OCI-LY7 (cell line): ENCODE measurements around the gene CARD16.

ENCODE experiments used
- EZH2phosphoT487 ChIP-seq: fragments of 200-600 bp; sonication (generic); IDR thresholded peaks from 2 replicates; pipeline ENCODE4 v1.6.1; 2018; ENCODE audit warnings: low read depth, borderline replicate concordance, mild to moderate bottlenecking, mixed run types, antibody characterized with exemption, low read length, moderate library complexity, mixed read lengths
- TF ChIP-seq, protein P1 (sequence below): fragments of 200-600 bp; sonication (generic); conservative IDR thresholded peaks from 2 replicates; pipeline ENCODE4 v1.5.1; 2014; ENCODE audit warnings: mild to moderate bottlenecking, antibody characterized with exemption, low read length, moderate library complexity, mixed read lengths

- TF ChIP-seq, protein P1, sequence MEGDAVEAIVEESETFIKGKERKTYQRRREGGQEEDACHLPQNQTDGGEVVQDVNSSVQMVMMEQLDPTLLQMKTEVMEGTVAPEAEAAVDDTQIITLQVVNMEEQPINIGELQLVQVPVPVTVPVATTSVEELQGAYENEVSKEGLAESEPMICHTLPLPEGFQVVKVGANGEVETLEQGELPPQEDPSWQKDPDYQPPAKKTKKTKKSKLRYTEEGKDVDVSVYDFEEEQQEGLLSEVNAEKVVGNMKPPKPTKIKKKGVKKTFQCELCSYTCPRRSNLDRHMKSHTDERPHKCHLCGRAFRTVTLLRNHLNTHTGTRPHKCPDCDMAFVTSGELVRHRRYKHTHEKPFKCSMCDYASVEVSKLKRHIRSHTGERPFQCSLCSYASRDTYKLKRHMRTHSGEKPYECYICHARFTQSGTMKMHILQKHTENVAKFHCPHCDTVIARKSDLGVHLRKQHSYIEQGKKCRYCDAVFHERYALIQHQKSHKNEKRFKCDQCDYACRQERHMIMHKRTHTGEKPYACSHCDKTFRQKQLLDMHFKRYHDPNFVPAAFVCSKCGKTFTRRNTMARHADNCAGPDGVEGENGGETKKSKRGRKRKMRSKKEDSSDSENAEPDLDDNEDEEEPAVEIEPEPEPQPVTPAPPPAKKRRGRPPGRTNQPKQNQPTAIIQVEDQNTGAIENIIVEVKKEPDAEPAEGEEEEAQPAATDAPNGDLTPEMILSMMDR, result peak; percentile 84
- TF ChIP-seq EZH2phosphoT487, result no peak
Measured at GRCh38 chr11:105000797-105001196, 44.3 kb downstream of the CARD16 start.
